ENCODE measurements around the gene CD22.

The CD22 gene

DNA sequence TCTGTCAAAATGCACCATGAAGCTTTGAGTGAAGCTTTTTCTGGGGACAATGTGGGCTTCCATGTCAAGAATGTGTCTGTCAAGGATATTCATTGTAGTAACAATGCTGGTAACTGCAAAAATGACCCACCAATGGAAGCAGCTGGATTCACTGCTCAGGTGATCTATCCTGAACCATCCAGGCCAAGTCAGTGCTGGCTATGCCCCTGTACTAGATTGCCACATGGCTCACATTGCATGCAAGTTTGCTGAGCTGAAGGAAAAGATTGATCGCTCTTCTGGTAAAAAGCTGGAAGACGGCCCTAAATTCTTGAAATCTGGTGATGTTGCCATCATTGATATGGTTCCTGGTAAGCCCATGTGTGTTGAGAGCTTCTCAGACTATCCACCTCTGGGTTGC, 54.5 kb downstream of the CD22 start:
- Histone ChIP-seq H3K36me3 (replicated peaks) (no peaks in the 10 kb centered on the region), H3K27ac (no peak overlapping the region), H3K27me3 (replicated peaks) (no peaks in the 10 kb centered on the region), H3K4me3 (ENCODE audit: low read depth, low read length) (no peak overlapping the region)
- TF ChIP-seq CTCF (IDR thresholded peaks at IDR 0.05; ENCODE audit: low read depth, low read length, missing control alignments), result no peak
- in situ Hi-C loops (cut with HindIII; ENCODE audit: low pct_ligation_motif_present, low sequenced_read_pairs), result no loop called here
- DNase-seq, result no peak

DNA sequence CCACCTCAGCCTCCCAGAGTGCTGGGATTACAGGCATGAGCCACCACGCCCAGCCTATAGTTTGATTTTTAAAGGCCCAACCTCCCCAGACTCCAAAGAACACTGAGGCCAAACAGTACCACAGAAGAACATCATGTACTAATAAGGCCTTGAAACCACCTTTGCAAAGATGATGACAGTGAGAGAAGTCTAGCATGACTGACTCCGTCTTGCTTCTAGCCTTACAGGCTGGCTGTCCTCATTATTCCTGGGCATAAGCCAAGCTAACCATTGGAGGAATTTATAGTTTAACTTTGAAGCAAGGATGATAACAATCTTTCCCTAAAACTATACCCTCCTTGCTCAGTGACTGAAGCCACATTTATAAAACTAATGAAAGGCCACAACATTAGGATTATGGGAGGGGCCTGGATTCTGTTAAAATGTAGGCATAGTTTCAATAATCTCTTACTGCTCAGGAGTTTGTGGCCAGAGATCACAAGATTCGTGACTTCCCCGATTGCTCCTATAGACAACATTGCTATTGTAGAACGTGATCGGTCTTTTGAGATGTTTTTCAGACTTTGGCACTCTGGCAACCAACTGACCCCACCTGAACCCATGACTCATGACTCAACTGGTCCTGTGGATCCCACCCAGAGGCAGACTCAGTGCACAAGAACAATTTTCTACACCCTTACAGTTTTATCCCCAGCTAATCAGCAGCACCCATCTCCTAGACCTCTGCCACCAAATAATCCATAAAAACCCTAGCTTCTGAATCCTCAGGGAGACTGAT, 59.5 kb downstream of the CD22 start:
- Histone ChIP-seq H3K27ac (no peak overlapping the region), H3K4me3 (ENCODE audit: low read depth, low read length) (no peak overlapping the region), H3K36me3 (replicated peaks) (no peaks in the 10 kb centered on the region), H3K27me3 (replicated peaks) (no peaks in the 10 kb centered on the region)
- no peak for TF ChIP-seq CTCF (IDR thresholded peaks at IDR 0.05; ENCODE audit: low read depth, low read length, missing control alignments)
- DNase-seq, result no peak
- in situ Hi-C loops (cut with HindIII; ENCODE audit: low pct_ligation_motif_present, low sequenced_read_pairs), result no loop called here

DNA sequence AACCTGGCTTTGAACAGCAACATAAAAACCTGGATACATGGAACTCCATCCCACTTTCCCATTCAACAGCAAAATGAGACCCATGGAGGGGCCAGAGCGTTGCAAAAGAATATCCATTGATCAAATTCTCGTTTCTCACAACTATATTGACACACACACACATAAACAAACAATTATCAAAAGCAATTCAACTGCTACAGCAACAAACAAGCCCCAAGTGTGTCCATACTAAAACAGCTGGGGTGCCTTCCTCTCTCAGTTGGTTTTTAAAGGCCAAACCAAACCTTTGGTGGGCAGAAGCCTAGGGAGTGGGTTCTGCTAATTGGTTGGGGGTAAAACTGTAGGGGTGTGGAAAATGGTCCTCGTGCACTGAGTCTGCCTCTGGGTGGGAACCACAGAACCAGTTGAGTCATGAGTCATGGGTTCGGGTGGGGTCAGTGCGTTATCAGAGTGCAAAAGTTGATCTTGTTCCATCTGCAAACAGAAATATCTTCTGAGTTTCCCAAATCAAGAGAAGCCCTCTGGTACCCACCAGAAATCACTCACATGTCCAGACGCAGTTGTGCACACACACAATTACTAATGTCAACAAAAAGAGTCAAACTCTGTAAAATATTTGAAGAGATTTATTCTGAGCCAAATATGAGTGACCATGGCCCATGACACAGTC, 60.3 kb downstream of the CD22 start:
- no peak for TF ChIP-seq CTCF (IDR thresholded peaks at IDR 0.05; ENCODE audit: low read depth, low read length, missing control alignments)
- H3K4me3 ChIP-seq (ENCODE audit: low read depth, low read length), result no peak overlapping the region
- H3K27me3 ChIP-seq (replicated peaks), result no peaks in the 10 kb centered on the region
- DNase-seq, result no peak
- H3K36me3 ChIP-seq (replicated peaks), result no peaks in the 10 kb centered on the region
- in situ Hi-C loops (cut with HindIII; ENCODE audit: low pct_ligation_motif_present, low sequenced_read_pairs), result no loop called here
- no peak overlapping the region for H3K27ac ChIP-seq

- in situ Hi-C loops (cut with HindIII; ENCODE audit: low pct_ligation_motif_present, low sequenced_read_pairs), result no loop called here
- TF ChIP-seq CTCF (IDR thresholded peaks at IDR 0.05; ENCODE audit: low read depth, low read length, missing control alignments), result no peak
- no peaks in the 10 kb centered on the region for H3K27me3 ChIP-seq (replicated peaks)
- no peak for DNase-seq
- no peak overlapping the region for H3K27ac ChIP-seq
- no peaks in the 10 kb centered on the region for H3K36me3 ChIP-seq (replicated peaks)
- no peak overlapping the region for H3K4me3 ChIP-seq (ENCODE audit: low read depth, low read length)
Measured at GRCh38 chr19:35392742-35393715, 64.0 kb downstream of the CD22 start.

GRCh38 chr19:35395382-35396199, 66.6 kb downstream of the CD22 start:
- in situ Hi-C loops (cut with HindIII; ENCODE audit: low pct_ligation_motif_present, low sequenced_read_pairs), result no loop called here
- Histone ChIP-seq H3K4me3 (ENCODE audit: low read depth, low read length) (no peak overlapping the region), H3K27me3 (replicated peaks) (no peaks in the 10 kb centered on the region), H3K27ac (no peak overlapping the region), H3K36me3 (replicated peaks) (no peaks in the 10 kb centered on the region)
- no peak for DNase-seq
- TF ChIP-seq CTCF (IDR thresholded peaks at IDR 0.05; ENCODE audit: low read depth, low read length, missing control alignments), result no peak

Measured in brain microvascular endothelial cell (primary cell).